Measurements from ENCODE around the gene IL6R. TPM values are rescaled to one million over a fixed set of nuclear protein-coding genes. Genes with fewer than 3 reads are reported as not detected.

The IL6R gene
- polyA plus RNA-seq, 1 experiment, result 5.9 TPM

DNA sequence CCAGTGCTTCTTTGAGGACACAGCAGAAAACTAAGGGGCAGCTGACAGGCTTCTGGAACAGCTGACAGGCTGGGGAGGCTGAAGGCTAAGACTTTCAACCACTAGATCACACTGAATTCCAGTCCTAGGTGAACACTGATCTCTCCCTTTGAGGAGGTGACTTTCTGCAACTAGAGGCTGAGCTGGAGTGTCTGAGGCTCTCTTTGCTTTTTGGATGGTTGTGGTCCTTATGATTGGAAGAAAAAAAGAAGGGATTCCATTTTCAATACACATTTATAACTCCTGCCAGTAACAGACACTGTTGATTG is 1.4 kb downstream of the IL6R start:
- no peak overlapping the region for H3K27ac ChIP-seq (ENCODE audit: low read depth, low read length)

DNA sequence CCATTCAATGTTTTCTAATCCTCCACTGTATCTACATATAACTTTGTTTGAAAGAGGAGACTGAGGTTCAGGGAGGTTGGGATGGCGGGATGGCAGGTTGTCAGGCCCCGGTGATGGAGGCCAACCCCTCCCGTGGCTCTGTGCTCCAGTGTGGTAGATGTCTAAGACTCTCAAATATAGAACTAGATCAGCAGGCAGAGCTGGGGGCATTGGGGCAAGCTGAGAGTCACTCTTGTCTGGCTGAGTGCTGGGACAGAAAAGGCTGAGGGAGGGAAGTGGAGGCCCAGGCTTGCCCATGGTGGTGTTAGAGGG is 1.7 kb downstream of the IL6R start:
- no peaks in the 10 kb centered on the region; the same call in 1 of the 2 replicates for H3K9me3 ChIP-seq (ENCODE audit: control insufficient read depth, insufficient read depth, low read length)
- H3K4me3 ChIP-seq (ENCODE audit: low read depth, low read length), result peak overlapping the region; percentile 76
- POLR2A ChIA-PET, result interaction anchor here (0.5 to 1.9 kb wide), 2 partner anchors 13 to 262 kb away, joined by 6 to 7 read pairs; no protein-coding TSS in a partner anchor
- DNase-seq (ENCODE audit: low read depth, low spot score), result no peak
- no peak overlapping the region for H3K27ac ChIP-seq (ENCODE audit: low read depth, low read length)
- peaks cover 21% of the 10 kb centered on the region for H3K27me3 ChIP-seq (ENCODE audit: control insufficient read depth, insufficient read depth, low read length)
- CTCF ChIA-PET, result interaction anchor here (1.2 to 3.0 kb wide), 3 partner anchors 13 to 72 kb away, joined by 3 to 13 read pairs (median 5); no protein-coding TSS in a partner anchor
- TF ChIP-seq, protein P1, sequence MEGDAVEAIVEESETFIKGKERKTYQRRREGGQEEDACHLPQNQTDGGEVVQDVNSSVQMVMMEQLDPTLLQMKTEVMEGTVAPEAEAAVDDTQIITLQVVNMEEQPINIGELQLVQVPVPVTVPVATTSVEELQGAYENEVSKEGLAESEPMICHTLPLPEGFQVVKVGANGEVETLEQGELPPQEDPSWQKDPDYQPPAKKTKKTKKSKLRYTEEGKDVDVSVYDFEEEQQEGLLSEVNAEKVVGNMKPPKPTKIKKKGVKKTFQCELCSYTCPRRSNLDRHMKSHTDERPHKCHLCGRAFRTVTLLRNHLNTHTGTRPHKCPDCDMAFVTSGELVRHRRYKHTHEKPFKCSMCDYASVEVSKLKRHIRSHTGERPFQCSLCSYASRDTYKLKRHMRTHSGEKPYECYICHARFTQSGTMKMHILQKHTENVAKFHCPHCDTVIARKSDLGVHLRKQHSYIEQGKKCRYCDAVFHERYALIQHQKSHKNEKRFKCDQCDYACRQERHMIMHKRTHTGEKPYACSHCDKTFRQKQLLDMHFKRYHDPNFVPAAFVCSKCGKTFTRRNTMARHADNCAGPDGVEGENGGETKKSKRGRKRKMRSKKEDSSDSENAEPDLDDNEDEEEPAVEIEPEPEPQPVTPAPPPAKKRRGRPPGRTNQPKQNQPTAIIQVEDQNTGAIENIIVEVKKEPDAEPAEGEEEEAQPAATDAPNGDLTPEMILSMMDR (IDR thresholded peaks at IDR 0.05; ENCODE audit: low read depth, low read length), result no peak

More for the DNA sequence above, 1.4 kb downstream of the IL6R start:
- TF ChIP-seq, protein P1 (IDR thresholded peaks at IDR 0.05; ENCODE audit: low read depth, low read length), result no peak
- no peak for DNase-seq (ENCODE audit: low read depth, low spot score)
- peak overlapping the region; percentile 76 for H3K4me3 ChIP-seq (ENCODE audit: low read depth, low read length)
- ChIA-PET CTCF (interaction anchor here (1.2 to 3.0 kb wide), 3 partner anchors 13 to 71 kb away, joined by 3 to 13 read pairs (median 5); no protein-coding TSS in a partner anchor), POLR2A (interaction anchor here (0.5 to 1.9 kb wide), 2 partner anchors 13 to 263 kb away, joined by 6 to 7 read pairs; no protein-coding TSS in a partner anchor)
- H3K9me3 ChIP-seq (ENCODE audit: control insufficient read depth, insufficient read depth, low read length), result no peaks in the 10 kb centered on the region; the same call in 1 of the 2 replicates
- peaks cover 24% of the 10 kb centered on the region for H3K27me3 ChIP-seq (ENCODE audit: control insufficient read depth, insufficient read depth, low read length)

GRCh38 chr1:154407198-154408091 is 2.3 kb downstream of the IL6R start:
- H3K27ac ChIP-seq (ENCODE audit: low read depth, low read length), result peak overlapping the region; percentile 39
- no peaks in the 10 kb centered on the region; the same call in 1 of the 2 replicates for H3K9me3 ChIP-seq (ENCODE audit: control insufficient read depth, insufficient read depth, low read length)
- ChIA-PET CTCF (interaction anchor here (2.1 to 3.0 kb wide), 2 partner anchors 12 to 72 kb away, joined by 5 to 13 read pairs; no protein-coding TSS in a partner anchor), POLR2A (interaction anchor here (0.6 to 1.9 kb wide), 4 partner anchors 12 to 193 kb away, joined by 3 to 10 read pairs (median 5); no protein-coding TSS in a partner anchor)
- TF ChIP-seq, protein P1 (IDR thresholded peaks at IDR 0.05; ENCODE audit: low read depth, low read length), result no peak
- DNase-seq (ENCODE audit: low read depth, low spot score), result no peak
- H3K4me3 ChIP-seq (ENCODE audit: low read depth, low read length), result peak overlapping the region; percentile 29
- H3K27me3 ChIP-seq (ENCODE audit: control insufficient read depth, insufficient read depth, low read length), result peaks cover 15% of the 10 kb centered on the region

GRCh38 chr1:154408174-154408777 is 3.1 kb downstream of the IL6R start:
- ChIA-PET CTCF (interaction anchor here (2.1 to 3.0 kb wide), 2 partner anchors 11 to 73 kb away, joined by 5 to 13 read pairs; no protein-coding TSS in a partner anchor), POLR2A (interaction anchor here (0.5 to 0.6 kb wide), 4 partner anchors 18 to 193 kb away, joined by 3 to 10 read pairs (median 3); no protein-coding TSS in a partner anchor)
- H3K4me3 ChIP-seq (ENCODE audit: low read depth, low read length), result no peak overlapping the region
- no peak for DNase-seq (ENCODE audit: low read depth, low spot score)
- H3K27ac ChIP-seq (ENCODE audit: low read depth, low read length), result peak overlapping the region; percentile 31
- peaks cover 12% of the 10 kb centered on the region for H3K27me3 ChIP-seq (ENCODE audit: control insufficient read depth, insufficient read depth, low read length)
- TF ChIP-seq, protein P1 (IDR thresholded peaks at IDR 0.05; ENCODE audit: low read depth, low read length), result no peak
- no peaks in the 10 kb centered on the region; the same call in 1 of the 2 replicates for H3K9me3 ChIP-seq (ENCODE audit: control insufficient read depth, insufficient read depth, low read length)
